SU-DHL-6 (cell line): ENCODE data around the gene AZGP1.
A peak's percentile ranks its signal among the peaks of the same experiment; 100 is the strongest.

ENCODE experiments used
- H2AFZ ChIP-seq: fragments of 200-600 bp; sonication (generic); 2 replicates; pipeline ENCODE4 v1.6.1; 2014; ENCODE audit warnings: low read depth, mild to moderate bottlenecking, moderate library complexity, mixed read lengths, antibody characterized with exemption, low read length; ENCODE audit not compliant: severe bottlenecking
- H3F3A ChIP-seq: fragments of 200-600 bp; shearing (Covaris generic); 2 replicates; pipeline ENCODE4 v1.6.0; 2016; ENCODE audit warnings: antibody characterized with exemption, mild to moderate bottlenecking; ENCODE audit not compliant: insufficient read depth
- H3K27ac ChIP-seq: fragments of 200-600 bp; sonication (generic); 2 replicates; pipeline ENCODE4 v1.5.1; 2016; ENCODE audit warnings: low read depth, mild to moderate bottlenecking, low read length, moderate library complexity, mixed read lengths
- H3K27me3 ChIP-seq: fragments of 200-600 bp; sonication (generic), shearing (Covaris generic); 2 replicates; pipeline ENCODE4 v1.6.0; 2014; ENCODE audit warnings: mild to moderate bottlenecking, low read length
- H3K36me3 ChIP-seq: fragments of 200-600 bp; sonication (generic); 2 replicates; pipeline ENCODE4 v1.6.1; 2014; ENCODE audit warnings: mild to moderate bottlenecking, low read length, mixed read lengths
- H3K4me2 ChIP-seq: fragments of 300-600, 200-600 bp; shearing (Covaris generic), sonication (generic); 2 replicates; pipeline ENCODE4 v1.6.0; 2014; ENCODE audit warnings: low read length, low read depth, mild to moderate bottlenecking; ENCODE audit not compliant: poor library complexity, severe bottlenecking
- H3K4me3 ChIP-seq: fragments of 200-600 bp; sonication (generic); 2 replicates; pipeline ENCODE4 v1.5.1; 2014; ENCODE audit warnings: antibody characterized with exemption, low read length, mild to moderate bottlenecking, mixed read lengths; ENCODE audit not compliant: insufficient read depth, poor library complexity, severe bottlenecking
- H3K79me2 ChIP-seq: fragments of 200-600 bp; sonication (generic); 2 replicates; pipeline ENCODE4 v1.6.1; 2014; ENCODE audit warnings: mild to moderate bottlenecking, low read length, moderate library complexity; ENCODE audit not compliant: insufficient read depth
- H3K9ac ChIP-seq: fragments of 200-600 bp; sonication (generic); 2 replicates; pipeline ENCODE4 v1.7.0; 2014; ENCODE audit warnings: mild to moderate bottlenecking, low read length
- H3K9me2 ChIP-seq: fragments of 200-600 bp; sonication (generic); replicated peaks from 2 replicates; pipeline ENCODE4 v1.6.1; 2014; ENCODE audit warnings: low read length; ENCODE audit not compliant: insufficient read depth
- H3K9me3 ChIP-seq: fragments of 200-600 bp; sonication (generic); 2 replicates; pipeline ENCODE4 v1.6.1; 2014; ENCODE audit warnings: low read length, mixed read lengths; ENCODE audit not compliant: insufficient read depth
- H4K20me1 ChIP-seq: fragments of 200-600 bp; sonication (generic); 2 replicates; pipeline ENCODE4 v1.6.1; 2014; ENCODE audit warnings: low read depth, mild to moderate bottlenecking, antibody characterized with exemption, low read length, moderate library complexity, mixed read lengths
- CTCF ChIP-seq: fragments of 200-600 bp; sonication (generic); IDR thresholded peaks from one replicate; pipeline ENCODE4 v1.5.1; 2017; ENCODE audit warnings: antibody characterized with exemption, mild to moderate bottlenecking, low read length, moderate library complexity; ENCODE audit not compliant: insufficient read depth, poor library complexity, severe bottlenecking
- EZH2phosphoT487 ChIP-seq: fragments of 200-600 bp; sonication (generic), shearing (Covaris generic); conservative IDR thresholded peaks from 2 replicates; pipeline ENCODE4 v1.6.1; 2018; ENCODE audit warnings: mild to moderate bottlenecking, antibody characterized with exemption, low read length, moderate library complexity, mixed read lengths

Gene AZGP1

GRCh38 chr7:100000239-100000638 is 24.4 kb upstream of the AZGP1 start:
- Histone ChIP-seq H2AFZ (no peak overlapping the region), H3K9me3 (no peaks in the 10 kb centered on the region), H3K9ac (no peak overlapping the region), H3K9me2 (no peaks in the 10 kb centered on the region), H3K36me3 (no peaks in the 10 kb centered on the region), H3K4me2 (no peak overlapping the region), H4K20me1 (no peaks in the 10 kb centered on the region), H3F3A (no peaks in the 10 kb centered on the region), H3K27me3 (no peaks in the 10 kb centered on the region), H3K4me3 (no peak overlapping the region), H3K27ac (no peak overlapping the region), H3K79me2 (no peaks in the 10 kb centered on the region)
- TF ChIP-seq CTCF (no peak), EZH2phosphoT487 (no peak)

GRCh38 chr7:99997545-99998137 is 21.8 kb upstream of the AZGP1 start:
- H3K4me3 ChIP-seq, result peak overlapping the region; percentile 41
- no peak overlapping the region for H3K27ac ChIP-seq
- no peaks in the 10 kb centered on the region for H3K79me2 ChIP-seq
- peak; percentile 18 for TF ChIP-seq CTCF
- TF ChIP-seq EZH2phosphoT487, result no peak
- no peaks in the 10 kb centered on the region for H3K27me3 ChIP-seq
- peak overlapping the region; percentile 54 for H3K4me2 ChIP-seq
- H3K9me3 ChIP-seq, result no peaks in the 10 kb centered on the region
- no peaks in the 10 kb centered on the region for H4K20me1 ChIP-seq
- H3K36me3 ChIP-seq, result no peaks in the 10 kb centered on the region
- no peaks in the 10 kb centered on the region for H3F3A ChIP-seq
- H2AFZ ChIP-seq, result peak overlapping the region; percentile 94
- peak overlapping the region; percentile 49 for H3K9ac ChIP-seq
- H3K9me2 ChIP-seq, result no peaks in the 10 kb centered on the region

GRCh38 chr7:99996755-99997544 is 21.1 kb upstream of the AZGP1 start:
- peak overlapping the region; percentile 41 for H3K4me3 ChIP-seq
- H3K4me2 ChIP-seq, result peak overlapping the region; percentile 54
- TF ChIP-seq CTCF (no peak), EZH2phosphoT487 (no peak)
- H4K20me1 ChIP-seq, result no peaks in the 10 kb centered on the region
- H3F3A ChIP-seq, result no peaks in the 10 kb centered on the region
- H3K27me3 ChIP-seq, result no peaks in the 10 kb centered on the region
- H3K9me3 ChIP-seq, result no peaks in the 10 kb centered on the region
- no peaks in the 10 kb centered on the region for H3K79me2 ChIP-seq
- peak overlapping the region; percentile 49 for H3K9ac ChIP-seq
- H3K9me2 ChIP-seq, result no peaks in the 10 kb centered on the region
- H2AFZ ChIP-seq, result peak overlapping the region; percentile 94
- no peak overlapping the region for H3K27ac ChIP-seq
- no peaks in the 10 kb centered on the region for H3K36me3 ChIP-seq
